Endothelial cell of umbilical vein (primary cell): ENCODE measurements around the gene LBX2. TPM values are rescaled to one million over a fixed set of nuclear protein-coding genes. Genes with fewer than 3 reads are reported as not detected.
"Not testable (repeated sequence)": the region's sequence is repeated elsewhere in the genome, so short reads cannot be mapped to it uniquely, and the experiment has no call there.

ENCODE experiments used
- BruUV-seq: library from RNA; stranded (reverse); fragments of 400-500 nt; replicated peaks from 2 replicates; lab custom pipeline; 2021; lab: Mats Ljungman, UMichigan
- CTCF ChIA-PET: fragments of 300-600, 350-600 bp; sonication (Branson Sonifier 250); formaldehyde crosslinking; loops from one replicate; lab custom pipeline; 2021; ENCODE audit warnings: antibody characterized with exemption, inconsistent platforms; lab: Charles Lee
- POLR2A ChIA-PET: fragments of 300-600, 350-600 bp; sonication (Branson Sonifier 250); formaldehyde crosslinking; loops from one replicate; lab custom pipeline; 2021; ENCODE audit warnings: antibody characterized with exemption, inconsistent platforms; lab: Charles Lee
- DNase-seq: peaks from one replicate; pipeline ENCODE4 v3.0.0-alpha.2; 2011; ENCODE audit warnings: low read depth, low spot score
- FAIRE-seq: peaks from 2 replicates; lab custom pipeline; 2011; peaks lifted over from hg19 to GRCh38; lab: Jason Lieb, UNC
- H2AFZ ChIP-seq: 2 replicates; pipeline ENCODE4 v1.6.0; 2012; ENCODE audit warnings: low read depth, low read length, control low read depth, inconsistent platforms
- H3K27ac ChIP-seq: 2 replicates; pipeline ENCODE4 v1.5.1; 2011; ENCODE audit warnings: low read depth, mild to moderate bottlenecking, control low read depth, low read length, moderate library complexity; ENCODE audit not compliant: insufficient read depth
- H3K27me3 ChIP-seq, 2 experiments: 2 replicates each; pipeline versions ENCODE4 v1.6.0 to v1.6.1; 2011; ENCODE audit warnings: low read length in 2 of 2, mixed read lengths in 1 of 2; ENCODE audit not compliant: control insufficient read depth in 2 of 2, insufficient read depth in 2 of 2
- H3K36me3 ChIP-seq, 2 experiments: 2 replicates in 1 of 2; 3 replicates in 1 of 2; pipeline ENCODE4 v1.5.1; 2011; ENCODE audit warnings: low read length in 2 of 2, mild to moderate bottlenecking in 1 of 2, moderate library complexity in 1 of 2; ENCODE audit not compliant: control insufficient read depth in 2 of 2, insufficient read depth in 2 of 2; ENCODE audit errors: extremely low read depth in 1 of 2
- H3K4me1 ChIP-seq: 3 replicates; pipeline ENCODE4 v1.5.1; 2011; ENCODE audit warnings: mild to moderate bottlenecking, low read length; ENCODE audit not compliant: control insufficient read depth, insufficient read depth; ENCODE audit errors: extremely low read depth
- H3K4me2 ChIP-seq: 2 replicates; pipeline ENCODE4 v1.6.1; 2011; ENCODE audit warnings: low read length, control low read depth, mixed read lengths; ENCODE audit not compliant: insufficient read depth
- H3K4me3 ChIP-seq, 3 experiments: fragments of 200-600 bp in 1 of 3; sonication (generic), shearing (Covaris generic) in 1 of 3; replicated peaks in 1 of 3; 2 replicates each; pipeline ENCODE4 v1.5.1; 2011 to 2016; ENCODE audit warnings: control low read depth in 3 of 3, low read length in 3 of 3, mild to moderate bottlenecking in 2 of 3, inconsistent platforms in 1 of 3, low read depth in 1 of 3, moderate library complexity in 1 of 3; ENCODE audit not compliant: insufficient read depth in 1 of 3
- H3K79me2 ChIP-seq: 2 replicates; pipeline ENCODE4 v1.6.0; 2012; ENCODE audit warnings: low read length, inconsistent platforms; ENCODE audit not compliant: control insufficient read depth, insufficient read depth
- H3K9ac ChIP-seq: replicated peaks from 2 replicates; pipeline ENCODE3; 2011; ENCODE audit warnings: low read length, control low read depth; ENCODE audit not compliant: insufficient read depth; ENCODE audit errors: extremely low read depth
- H3K9me1 ChIP-seq: replicated peaks from 3 replicates; pipeline ENCODE4 v1.6.0; 2011; ENCODE audit warnings: mild to moderate bottlenecking, low read length; ENCODE audit not compliant: control insufficient read depth, insufficient read depth; ENCODE audit errors: extremely low read depth
- H3K9me3 ChIP-seq: replicated peaks from 2 replicates; pipeline ENCODE4 v1.5.1; 2012; ENCODE audit warnings: low read length, inconsistent platforms; ENCODE audit not compliant: control insufficient read depth, insufficient read depth
- H4K20me1 ChIP-seq: replicated peaks from 2 replicates; pipeline ENCODE3; 2011; ENCODE audit warnings: mild to moderate bottlenecking, low read length; ENCODE audit not compliant: control insufficient read depth, insufficient read depth; ENCODE audit errors: extremely low read depth
- EZH2 ChIP-seq: IDR thresholded peaks from 2 replicates; pipeline ENCODE4 v1.6.1; 2012; ENCODE audit warnings: borderline replicate concordance, low read depth, mild to moderate bottlenecking, moderate library complexity, low read length, inconsistent platforms; ENCODE audit not compliant: severe bottlenecking
- FOS ChIP-seq: IDR thresholded peaks from 2 replicates; pipeline ENCODE4 v1.6.1; 2011; ENCODE audit warnings: mild to moderate bottlenecking, low read length, moderate library complexity, borderline replicate concordance; ENCODE audit not compliant: insufficient read depth
- GATA2 ChIP-seq: IDR thresholded peaks from 2 replicates; pipeline ENCODE4 v1.7.0; 2011; ENCODE audit warnings: low read depth, mild to moderate bottlenecking, moderate library complexity, mixed read lengths, low read length; ENCODE audit not compliant: insufficient read length, insufficient read depth
- JUN ChIP-seq: IDR thresholded peaks from 2 replicates; pipeline ENCODE4 v1.6.1; 2011; ENCODE audit warnings: borderline replicate concordance, low read depth; ENCODE audit not compliant: insufficient read length, insufficient read depth
- MYC ChIP-seq: IDR thresholded peaks from one replicate; pipeline ENCODE4 v1.6.1; 2011; ENCODE audit warnings: mild to moderate bottlenecking, low read depth, low read length
- POLR2A ChIP-seq: IDR thresholded peaks from 2 replicates; pipeline ENCODE4 v1.6.1; 2012; ENCODE audit warnings: low read depth, mild to moderate bottlenecking, control low read depth, low read length
- POLR2AphosphoS5 ChIP-seq: IDR thresholded peaks from 2 replicates; pipeline ENCODE4 v1.6.1; 2012; ENCODE audit warnings: low read depth, mild to moderate bottlenecking, control low read depth, low read length, moderate library complexity; ENCODE audit not compliant: insufficient read depth
- dilution Hi-C: fragments of 300-500 bp; cut with MboI; formaldehyde crosslinking; loops from one replicate; pipeline ENCODE4 v1.15.0; 2019; ENCODE audit warnings: low sequenced_read_pairs; ENCODE audit not compliant: extremely low pct_ligation_motif_present
- intact Hi-C: fragments of 100-400 bp; cut with micrococcal nuclease; formaldehyde crosslinking; loops from one replicate; pipeline ENCODE4 v1.10.0; 2022
- polyA plus RNA-seq, 4 experiments: library from polyadenylated mRNA; depleted of rRNA in 3 of 4; stranded (reverse) in 3 of 4; unstranded in 1 of 4; fragments of >200 nt; gene quantifications; 2 replicates each; pipeline versions ENCODE4 v1.2.1 to v1.2.3, GENCODE V29; 2011 to 2012; ENCODE audit warnings: missing spikeins in 1 of 4
- total RNA-seq: library from RNA; stranded (reverse); gene quantifications from 2 replicates; pipeline ENCODE4 v1.2.3, GENCODE V29; 2021
- TF ChIP-seq, protein P1 (sequence below), 2 donors: IDR thresholded peaks; 1 replicate in 1 of 2; 2 replicates in 1 of 2; pipeline ENCODE4 v1.5.1; 2011; ENCODE audit warnings: low read length in 2 of 2, mild to moderate bottlenecking in 2 of 2, moderate library complexity in 2 of 2, control low read depth in 1 of 2, inconsistent platforms in 1 of 2, low read depth in 1 of 2; ENCODE audit not compliant: insufficient read depth in 1 of 2; ENCODE audit errors: extremely low read depth in 1 of 2
- TF ChIP-seq, protein P2 (sequence below): IDR thresholded peaks from 2 replicates; pipeline ENCODE4 v1.6.1; 2011; ENCODE audit not compliant: insufficient read depth, insufficient read length

The LBX2 gene
- total and polyA plus RNA-seq, 2 donors (not counting 3 experiments of a cell fraction or from before 2014, with no cell fraction given): 2.8 to 3.8 TPM

DNA sequence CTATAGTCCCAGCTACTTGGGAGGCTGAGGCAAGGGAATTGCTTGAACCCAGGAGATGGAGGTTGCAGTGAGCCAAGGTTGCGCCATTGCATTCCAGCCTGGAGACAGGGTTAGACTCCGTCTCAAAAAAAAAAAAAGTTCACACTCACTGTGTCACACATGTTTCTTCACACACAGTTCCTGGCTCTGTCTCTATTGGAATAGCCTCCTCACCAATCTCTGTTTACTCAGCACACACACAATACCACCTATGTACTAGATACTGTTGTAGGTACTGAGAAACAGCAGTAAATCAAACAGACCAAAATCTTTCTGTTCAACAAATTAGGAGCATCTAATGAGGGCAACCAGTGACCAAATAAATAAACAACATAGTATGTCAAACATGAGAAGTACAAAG lies 13.3 kb downstream of the LBX2 start:
- Histone ChIP-seq H3K9me1 (no peaks in the 10 kb centered on the region), H4K20me1 (no peaks in the 10 kb centered on the region), H3K4me1 (peaks cover 10% of the 10 kb centered on the region), H2AFZ (no peak overlapping the region), H3K36me3 (peaks cover 0 to 5% of the 10 kb centered on the region in 2 experiments), H3K27ac (no peak overlapping the region), H3K27me3 (no peaks in the 10 kb centered on the region), H3K9me3 (no peaks in the 10 kb centered on the region), H3K79me2 (peaks cover 10% of the 10 kb centered on the region), H3K4me2 (no peak overlapping the region), H3K4me3 (no peak overlapping the region), H3K9ac (no peak overlapping the region)
- BruUV-seq: no TSS peak
- no peak for TF ChIP-seq EZH2
- no peak for TF ChIP-seq GATA2
- TF ChIP-seq, protein P1, sequence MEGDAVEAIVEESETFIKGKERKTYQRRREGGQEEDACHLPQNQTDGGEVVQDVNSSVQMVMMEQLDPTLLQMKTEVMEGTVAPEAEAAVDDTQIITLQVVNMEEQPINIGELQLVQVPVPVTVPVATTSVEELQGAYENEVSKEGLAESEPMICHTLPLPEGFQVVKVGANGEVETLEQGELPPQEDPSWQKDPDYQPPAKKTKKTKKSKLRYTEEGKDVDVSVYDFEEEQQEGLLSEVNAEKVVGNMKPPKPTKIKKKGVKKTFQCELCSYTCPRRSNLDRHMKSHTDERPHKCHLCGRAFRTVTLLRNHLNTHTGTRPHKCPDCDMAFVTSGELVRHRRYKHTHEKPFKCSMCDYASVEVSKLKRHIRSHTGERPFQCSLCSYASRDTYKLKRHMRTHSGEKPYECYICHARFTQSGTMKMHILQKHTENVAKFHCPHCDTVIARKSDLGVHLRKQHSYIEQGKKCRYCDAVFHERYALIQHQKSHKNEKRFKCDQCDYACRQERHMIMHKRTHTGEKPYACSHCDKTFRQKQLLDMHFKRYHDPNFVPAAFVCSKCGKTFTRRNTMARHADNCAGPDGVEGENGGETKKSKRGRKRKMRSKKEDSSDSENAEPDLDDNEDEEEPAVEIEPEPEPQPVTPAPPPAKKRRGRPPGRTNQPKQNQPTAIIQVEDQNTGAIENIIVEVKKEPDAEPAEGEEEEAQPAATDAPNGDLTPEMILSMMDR (IDR thresholded peaks at IDR 0.05; ENCODE audit: extremely low read depth in 1 of 2, insufficient read depth in 1 of 2, low read depth in 1 of 2, low read length in 2 of 2): no peak
- TF ChIP-seq POLR2A: no peak
- TF ChIP-seq MYC: no peak
- no peak for TF ChIP-seq JUN
- TF ChIP-seq, protein P2, sequence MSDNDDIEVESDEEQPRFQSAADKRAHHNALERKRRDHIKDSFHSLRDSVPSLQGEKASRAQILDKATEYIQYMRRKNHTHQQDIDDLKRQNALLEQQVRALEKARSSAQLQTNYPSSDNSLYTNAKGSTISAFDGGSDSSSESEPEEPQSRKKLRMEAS: no peak
- no peak for TF ChIP-seq POLR2AphosphoS5
- TF ChIP-seq FOS: no peak
- FAIRE-seq (no peak), DNase-seq (no peak)
- dilution Hi-C loops (no loop called here), intact Hi-C loops (no loop called here)
- CTCF ChIA-PET: no interaction called here
- POLR2A ChIA-PET: no interaction called here

DNA sequence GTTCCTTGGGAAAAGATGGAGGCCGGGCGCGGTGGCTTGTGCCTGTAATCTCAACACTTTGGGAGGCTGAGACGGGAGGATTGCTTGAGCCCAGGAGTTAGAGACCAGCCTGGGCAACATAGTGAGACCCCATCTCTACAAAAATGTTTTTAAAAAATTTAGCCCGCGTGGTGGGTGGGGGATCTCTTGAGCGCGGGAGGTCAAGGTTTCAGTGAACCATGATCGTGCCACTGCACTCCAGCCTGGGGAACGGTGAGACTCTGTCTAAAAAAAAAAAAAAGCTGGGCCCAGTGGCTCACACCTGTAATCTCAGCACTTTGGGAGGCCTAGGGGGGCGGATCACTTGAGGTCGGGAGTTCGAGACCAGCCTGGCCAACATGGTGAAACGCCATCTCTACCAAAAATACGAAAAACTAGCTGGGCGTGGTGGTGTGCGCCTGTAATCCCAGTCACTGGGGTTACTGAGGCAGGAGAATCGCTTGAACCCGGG lies 15.7 kb downstream of the LBX2 start:
- CTCF ChIA-PET: interaction anchor here (1.5 to 5.6 kb wide), 9 partner anchors 10 to 104 kb away, joined by 3 to 82 read pairs (median 10); partner anchors contain the start of genes AUP1, DQX1, HTRA2 and MRPL53
- H3K27ac ChIP-seq, POLR2A ChIA-PET, H4K20me1 ChIP-seq, BruUV-seq, H3K27me3 ChIP-seq, H3K36me3 ChIP-seq, DNase-seq, H3K9me3 ChIP-seq, H3K9me1 ChIP-seq, FAIRE-seq, dilution Hi-C loops: not testable (repeated sequence)
- Histone ChIP-seq H3K4me2 (peak overlapping the region; percentile 65), H3K4me1 (peaks cover 13% of the 10 kb centered on the region), H3K9ac (peak overlapping the region; percentile 68), H2AFZ (peak overlapping the region; percentile 81), H3K79me2 (peaks cover 16% of the 10 kb centered on the region), H3K4me3 (peak overlapping the region; percentile 6 to 79 (median 66))
- intact Hi-C loops: loop anchor here (1.0 kb wide), 6 partner anchors 15 to 104 kb away; partner anchors contain the start of genes AUP1, HTRA2, INO80B and PCGF1
